CD14-positive monocyte (primary cell): ENCODE results near the gene THRB. TPM values are rescaled to one million over a fixed set of nuclear protein-coding genes. Genes with fewer than 3 reads are reported as not detected.

Experiments used
- DNase-seq, 3 donors: peaks; one replicate each; pipeline ENCODE4 v3.0.0-alpha.2; 2011 to 2022
- H2AFZ ChIP-seq: 2 replicates; pipeline ENCODE4 v1.6.0; 2012; ENCODE audit warnings: mild to moderate bottlenecking, low read depth, low read length, inconsistent platforms; ENCODE audit not compliant: insufficient read depth, poor library complexity, severe bottlenecking
- H3K27ac ChIP-seq, 2 donors: 1 replicate in 1 of 2; 2 replicates in 1 of 2; pipeline ENCODE4 v1.5.1; 2012 to 2013; ENCODE audit warnings: low read length in 2 of 2, control low read depth in 1 of 2, inconsistent platforms in 1 of 2, low read depth in 1 of 2, mild to moderate bottlenecking in 1 of 2
- H3K27me3 ChIP-seq, 2 donors: one replicate each; pipeline versions ENCODE4 v1.6.0 to v1.6.1; 2011 to 2013; ENCODE audit warnings: low read length in 2 of 2; ENCODE audit not compliant: control insufficient read depth in 2 of 2, insufficient read depth in 2 of 2
- H3K36me3 ChIP-seq, 2 donors: replicated peaks in 1 of 2; 1 replicate in 1 of 2; 2 replicates in 1 of 2; pipeline versions ENCODE4 v1.5.1 to v1.6.1; 2012 to 2013; ENCODE audit warnings: low read length in 2 of 2, control low read depth in 1 of 2, inconsistent platforms in 1 of 2, mild to moderate bottlenecking in 1 of 2; ENCODE audit not compliant: insufficient read depth in 2 of 2, control insufficient read depth in 1 of 2
- H3K4me1 ChIP-seq, 2 donors: 1 replicate in 1 of 2; 2 replicates in 1 of 2; pipeline versions ENCODE4 v1.5.1 to v1.6.1; 2012 to 2013; ENCODE audit warnings: low read length in 2 of 2, control low read depth in 1 of 2, inconsistent platforms in 1 of 2, mild to moderate bottlenecking in 1 of 2, moderate library complexity in 1 of 2; ENCODE audit not compliant: insufficient read depth in 2 of 2, control insufficient read depth in 1 of 2
- H3K4me2 ChIP-seq: replicated peaks from 2 replicates; pipeline ENCODE3; 2012; ENCODE audit warnings: low read length, moderate library complexity, mild to moderate bottlenecking; ENCODE audit not compliant: poor library complexity, severe bottlenecking; ENCODE audit errors: extremely low read depth
- H3K4me3 ChIP-seq, 3 experiments: fragments of 200-600 bp in 1 of 3; sonication (generic) in 1 of 3; replicated peaks in 1 of 3; 1 replicate in 2 of 3; 2 replicates in 1 of 3; pipeline ENCODE4 v1.5.1; 2011 to 2013; ENCODE audit warnings: low read length in 3 of 3, mild to moderate bottlenecking in 3 of 3, control low read depth in 2 of 3, low read depth in 2 of 3, inconsistent platforms in 1 of 3, moderate library complexity in 1 of 3
- H3K79me2 ChIP-seq: 2 replicates; pipeline ENCODE4 v1.6.0; 2012; ENCODE audit warnings: mild to moderate bottlenecking, control low read depth, inconsistent platforms, low read length, moderate library complexity; ENCODE audit not compliant: insufficient read depth
- H3K9ac ChIP-seq: 2 replicates; pipeline ENCODE4 v1.6.0; 2017; ENCODE audit warnings: low read length, mild to moderate bottlenecking; ENCODE audit not compliant: insufficient read depth, poor library complexity, severe bottlenecking
- H3K9me3 ChIP-seq, 2 donors: replicated peaks in 1 of 2; 1 replicate in 1 of 2; 2 replicates in 1 of 2; pipeline versions ENCODE4 v1.5.1 to v1.6.1; 2012 to 2013; ENCODE audit warnings: low read length in 2 of 2, control low read depth in 1 of 2; ENCODE audit not compliant: control insufficient read depth in 1 of 2, insufficient read depth in 1 of 2
- H4K20me1 ChIP-seq: 2 replicates; pipeline ENCODE4 v1.6.0; 2012; ENCODE audit warnings: mild to moderate bottlenecking, low read length, control low read depth, moderate library complexity; ENCODE audit not compliant: insufficient read depth
- H3K27ac Mint-ChIP-seq, 7 donors: one replicate each; pipeline ENCODE4 v1.8.0; 2020; ENCODE audit warnings: mild to moderate bottlenecking in 7 of 7, mixed read lengths in 7 of 7, moderate library complexity in 6 of 7, inconsistent platforms in 2 of 7
- H3K27me3 Mint-ChIP-seq, 3 donors: one replicate each; pipeline ENCODE4 v1.8.0; 2021 to 2022; ENCODE audit warnings: low read depth in 3 of 3, mild to moderate bottlenecking in 3 of 3, mixed read lengths in 3 of 3, moderate library complexity in 3 of 3, inconsistent platforms in 1 of 3
- H3K36me3 Mint-ChIP-seq, 2 donors: one replicate each; pipeline ENCODE4 v1.8.0; 2020; ENCODE audit warnings: mixed read lengths in 2 of 2, inconsistent platforms in 1 of 2, mild to moderate bottlenecking in 1 of 2
- H3K4me1 Mint-ChIP-seq: one replicate; pipeline ENCODE4 v1.8.0; 2020; ENCODE audit warnings: mild to moderate bottlenecking, mixed read lengths
- H3K4me3 Mint-ChIP-seq, 2 donors: one replicate each; pipeline ENCODE4 v1.8.0; 2020; ENCODE audit warnings: mild to moderate bottlenecking in 2 of 2, mixed read lengths in 2 of 2, moderate library complexity in 1 of 2
- H3K9me3 Mint-ChIP-seq, 7 donors: one replicate each; pipeline ENCODE4 v1.8.0; 2020 to 2022; ENCODE audit warnings: mixed read lengths in 7 of 7, mild to moderate bottlenecking in 6 of 7, moderate library complexity in 6 of 7, inconsistent platforms in 2 of 7
- WGBS: methylation state at CpG from one replicate; pipeline ENCODE4 v1.1.5; 2013; ENCODE audit warnings: missing lambda C conversion rate; ENCODE audit not compliant: insufficient coverage; 5-methylcytosine and 5-hydroxymethylcytosine counted together
- intact Hi-C, 2 donors: fragments of 100-400 bp; cut with micrococcal nuclease; formaldehyde crosslinking; loops; one replicate each; pipeline versions ENCODE4 v1.15.0 to v1.15.1; 2023
- polyA plus RNA-seq, 3 donors: library from polyadenylated mRNA; depleted of rRNA in 1 of 3; unstranded in 2 of 3; stranded (reverse) in 1 of 3; fragments of 300-500 nt in 2 of 3; fragments of >200 nt in 1 of 3; fragmentation: Illumina TruSeq in 2 of 3; gene quantifications; 1 replicate in 2 of 3; 2 replicates in 1 of 3; pipeline ENCODE4 v1.2.3, GENCODE V29; 2012 to 2021
- TF ChIP-seq, protein P1 (sequence below): fragments of 200-600 bp; IDR thresholded peaks from one replicate; pipeline ENCODE4 v1.8.0; 2022; ENCODE audit warnings: antibody characterized with exemption, mild to moderate bottlenecking

Gene THRB
- polyA plus RNA-seq, 3 donors, result 0.05 TPM; not detected in 2

DNA sequence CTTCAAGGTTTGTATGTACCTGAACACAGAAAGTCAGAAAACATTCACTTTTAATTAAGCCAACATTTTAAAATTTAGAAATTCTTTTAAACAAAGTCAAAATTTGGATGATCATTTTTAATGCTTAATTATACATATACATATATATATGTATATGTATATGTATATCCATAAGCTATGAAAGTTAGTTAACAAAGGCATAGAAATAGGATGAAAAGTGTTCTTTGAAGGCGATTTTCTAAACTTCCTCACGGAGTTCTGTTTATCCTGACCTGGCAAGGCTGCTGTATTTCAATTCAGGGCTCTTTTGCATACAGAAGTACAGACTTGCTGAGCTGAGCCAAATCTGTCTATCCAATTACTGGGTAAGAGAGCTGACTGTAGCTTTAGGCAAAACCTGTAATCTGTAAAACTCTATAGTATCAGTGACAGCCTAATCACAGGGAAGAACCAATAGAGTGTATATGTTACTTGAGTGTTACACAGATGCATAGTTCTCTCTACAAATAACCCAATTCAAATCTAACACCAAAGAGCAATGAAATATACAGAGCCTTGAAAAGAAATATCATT lies 32.1 kb upstream of the THRB start:
- H3K4me1 Mint-ChIP-seq, result peaks cover 9% of the 10 kb centered on the region
- TF ChIP-seq, protein P1, sequence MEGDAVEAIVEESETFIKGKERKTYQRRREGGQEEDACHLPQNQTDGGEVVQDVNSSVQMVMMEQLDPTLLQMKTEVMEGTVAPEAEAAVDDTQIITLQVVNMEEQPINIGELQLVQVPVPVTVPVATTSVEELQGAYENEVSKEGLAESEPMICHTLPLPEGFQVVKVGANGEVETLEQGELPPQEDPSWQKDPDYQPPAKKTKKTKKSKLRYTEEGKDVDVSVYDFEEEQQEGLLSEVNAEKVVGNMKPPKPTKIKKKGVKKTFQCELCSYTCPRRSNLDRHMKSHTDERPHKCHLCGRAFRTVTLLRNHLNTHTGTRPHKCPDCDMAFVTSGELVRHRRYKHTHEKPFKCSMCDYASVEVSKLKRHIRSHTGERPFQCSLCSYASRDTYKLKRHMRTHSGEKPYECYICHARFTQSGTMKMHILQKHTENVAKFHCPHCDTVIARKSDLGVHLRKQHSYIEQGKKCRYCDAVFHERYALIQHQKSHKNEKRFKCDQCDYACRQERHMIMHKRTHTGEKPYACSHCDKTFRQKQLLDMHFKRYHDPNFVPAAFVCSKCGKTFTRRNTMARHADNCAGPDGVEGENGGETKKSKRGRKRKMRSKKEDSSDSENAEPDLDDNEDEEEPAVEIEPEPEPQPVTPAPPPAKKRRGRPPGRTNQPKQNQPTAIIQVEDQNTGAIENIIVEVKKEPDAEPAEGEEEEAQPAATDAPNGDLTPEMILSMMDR, result no peak
- intact Hi-C loops, result no loop called here
- Histone ChIP-seq H3K9ac (no peak overlapping the region), H3K79me2 (no peaks in the 10 kb centered on the region), H3K9me3 (peaks cover 0 to 6% of the 10 kb centered on the region in 2 donors), H3K27me3 (peaks cover 26% of the 10 kb centered on the region in 2 donors), H3K36me3 (no peaks in the 10 kb centered on the region), H3K27ac (no peak overlapping the region), H4K20me1 (no peaks in the 10 kb centered on the region), H2AFZ (no peak overlapping the region), H3K4me3 (no peak overlapping the region), H3K4me2 (no peak overlapping the region), H3K4me1 (peaks cover 7 to 8% of the 10 kb centered on the region in 2 donors)
- peaks cover 0 to 2% of the 10 kb centered on the region in 2 donors for H3K36me3 Mint-ChIP-seq
- peaks cover 0 to 9% (median 0%) of the 10 kb centered on the region in 7 donors for H3K9me3 Mint-ChIP-seq
- no peak for DNase-seq
- no peak overlapping the region for H3K4me3 Mint-ChIP-seq
- 86% methylated on average over 1 of the region's 2 CpGs for WGBS
- H3K27me3 Mint-ChIP-seq, result peaks cover 23 to 39% (median 26%) of the 10 kb centered on the region in 3 donors
- H3K27ac Mint-ChIP-seq, result no peak overlapping the region

DNA sequence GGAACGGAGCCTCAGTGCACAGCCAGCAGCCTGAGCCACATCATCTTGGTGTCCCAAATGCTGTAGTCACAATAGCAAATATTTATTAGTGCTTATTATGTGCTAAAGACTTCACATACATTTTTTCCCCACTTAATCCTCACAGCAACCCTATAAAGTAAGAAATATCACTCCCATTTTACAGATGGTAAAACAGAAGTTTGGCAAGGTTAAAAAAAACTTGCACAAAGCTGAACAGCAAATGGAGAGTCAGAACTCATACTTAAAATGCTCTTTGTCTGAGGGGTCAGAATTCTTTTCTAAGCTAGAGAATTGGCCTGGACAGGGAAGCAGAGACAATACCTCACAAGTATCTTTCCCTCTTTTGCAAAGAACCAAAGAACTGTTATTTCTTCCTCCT lies 30.9 kb upstream of the THRB start:
- Histone ChIP-seq H3K4me3 (no peak overlapping the region), H3K4me1 (peaks cover 13 to 17% of the 10 kb centered on the region in 2 donors), H3K79me2 (no peaks in the 10 kb centered on the region), H3K9ac (no peak overlapping the region), H3K4me2 (no peak overlapping the region), H2AFZ (no peak overlapping the region), H4K20me1 (no peaks in the 10 kb centered on the region), H3K27ac (no peak overlapping the region), H3K36me3 (no peaks in the 10 kb centered on the region), H3K27me3 (peaks cover 32 to 36% of the 10 kb centered on the region in 2 donors), H3K9me3 (peaks cover 0 to 6% of the 10 kb centered on the region in 2 donors)
- TF ChIP-seq, protein P1, result no peak
- peaks cover 0 to 4% of the 10 kb centered on the region in 2 donors for H3K36me3 Mint-ChIP-seq
- H3K4me3 Mint-ChIP-seq, result no peak overlapping the region
- no peak for DNase-seq
- H3K27ac Mint-ChIP-seq, result no peak overlapping the region
- intact Hi-C loops, result no loop called here
- no CpG with 5 or more reads among the region's 1 CpG for WGBS
- peaks cover 0 to 16% (median 0%) of the 10 kb centered on the region in 7 donors for H3K9me3 Mint-ChIP-seq
- peaks cover 31 to 51% (median 33%) of the 10 kb centered on the region in 3 donors for H3K27me3 Mint-ChIP-seq
- H3K4me1 Mint-ChIP-seq, result peaks cover 15% of the 10 kb centered on the region
